Measurements from ENCODE around the gene SLC52A1.
"Not testable (repeated sequence)": the region's sequence is repeated elsewhere in the genome, so short reads cannot be mapped to it uniquely, and the experiment has no call there.

SLC52A1 gene

DNA sequence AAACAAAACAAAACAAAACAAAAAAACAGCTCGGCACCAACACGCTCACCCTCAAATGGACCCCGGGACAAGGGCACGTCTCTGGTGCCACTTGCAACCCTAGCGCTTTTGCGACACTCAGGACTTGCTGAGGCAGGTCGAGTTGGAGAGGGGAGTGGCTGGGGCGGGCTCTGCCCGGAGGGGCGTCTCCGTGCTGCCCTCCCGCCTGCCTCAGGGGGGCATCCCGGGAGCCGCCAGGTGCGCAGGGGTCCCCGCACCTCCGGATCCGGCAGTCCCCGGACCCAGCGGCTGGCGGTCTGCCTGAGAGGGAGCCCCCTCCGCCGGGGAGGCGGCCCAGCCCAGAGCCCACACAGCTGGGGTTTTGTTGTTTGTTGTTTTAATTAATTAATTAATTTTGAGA lies at the start of gene SLC52A1:
Gene SLC52A1, minus strand, starts transcription at position 112 of the 400 bp plus-strand sequence. CDS start 820 bp downstream, outside the sequence.
- Histone ChIP-seq H3K4me3 (ENCODE audit: low read depth, low read length) (peak within 1 kb of the TSS; percentile 39), H3K4me1 (ENCODE audit: control insufficient read depth, insufficient read depth, low read length) (no peaks in the 10 kb centered on the region), H3K27me3 (ENCODE audit: control insufficient read depth, insufficient read depth, low read length) (no peaks in the 10 kb centered on the region), H3K36me3 (ENCODE audit: control insufficient read depth, insufficient read depth, low read length) (no peaks in the 10 kb centered on the region), H3K9me3 (ENCODE audit: control insufficient read depth, insufficient read depth, low read length) (no peaks in the 10 kb centered on the region), H3K9ac (ENCODE audit: low read depth, low read length) (no peak within 1 kb of the TSS)

GRCh38 chr17:5080591-5080990 lies 45.4 kb upstream of the SLC52A1 start:
- H3K9me3 ChIP-seq (ENCODE audit: control insufficient read depth, insufficient read depth, low read length) = no peaks in the 10 kb centered on the region
- H3K4me1 ChIP-seq (ENCODE audit: control insufficient read depth, insufficient read depth, low read length) = peaks cover 5% of the 10 kb centered on the region
- no peak overlapping the region for H3K9ac ChIP-seq (ENCODE audit: low read depth, low read length)
- H3K27me3 ChIP-seq (ENCODE audit: control insufficient read depth, insufficient read depth, low read length) = peaks cover 8% of the 10 kb centered on the region
- no peak overlapping the region for H3K4me3 ChIP-seq (ENCODE audit: low read depth, low read length)
- H3K36me3 ChIP-seq (ENCODE audit: control insufficient read depth, insufficient read depth, low read length) = no peaks in the 10 kb centered on the region

DNA sequence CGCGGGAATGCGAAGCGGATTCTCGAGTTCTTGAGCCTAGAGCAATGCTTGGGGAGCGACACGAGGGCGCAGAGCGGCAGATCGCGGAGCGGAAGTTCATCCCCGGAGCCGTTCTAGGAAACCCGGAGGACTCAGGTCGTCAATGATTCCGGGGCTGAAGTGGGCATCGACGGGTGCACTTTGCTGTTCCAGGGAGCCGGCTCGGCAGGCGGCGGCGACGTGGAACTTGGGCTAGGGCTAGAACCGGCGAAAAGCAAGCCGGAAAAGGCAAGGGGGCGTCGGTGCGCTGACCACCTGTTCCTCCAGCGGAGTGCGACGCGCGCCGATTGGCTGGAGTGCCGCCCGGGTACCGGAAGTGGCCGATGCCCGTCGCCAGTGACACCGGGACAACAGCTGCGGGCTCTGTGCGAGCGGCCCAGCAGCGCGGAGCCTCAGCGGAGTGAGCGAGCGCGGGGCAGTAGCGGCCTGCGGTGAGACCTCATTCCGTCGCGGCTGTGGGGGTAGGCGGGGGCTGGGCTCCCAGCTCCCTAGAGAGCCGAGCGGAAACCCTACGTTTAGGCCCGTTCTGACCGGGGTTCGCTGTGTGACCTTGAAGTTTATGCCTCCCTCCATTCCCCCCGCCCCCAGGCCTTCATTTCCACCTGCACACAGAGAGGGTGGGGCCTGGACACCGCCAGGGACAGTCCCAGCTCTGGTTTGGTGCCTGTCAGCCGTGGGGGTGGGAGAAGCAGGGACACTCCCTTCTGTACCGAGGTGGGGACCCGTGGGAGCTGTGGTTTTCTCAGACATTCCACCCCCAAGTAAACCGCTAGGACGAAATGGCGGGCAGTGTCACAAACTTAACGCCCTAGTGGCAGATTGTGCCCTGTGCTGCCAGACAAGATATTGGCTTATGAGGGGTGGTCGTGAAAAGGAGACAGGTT lies 43.1 kb upstream of the SLC52A1 start, which contains the start of gene ZFP3:
Gene ZFP3, plus strand, starts transcription at position 362 of the 923 bp plus-strand sequence. CDS start 13,038 bp downstream, outside the sequence.
- Histone ChIP-seq H3K27me3 (ENCODE audit: control insufficient read depth, insufficient read depth, low read length) (peaks cover 8% of the 10 kb centered on the region), H3K4me3 (ENCODE audit: low read depth, low read length) (peak within 1 kb of the TSS; percentile 65), H3K9me3 (ENCODE audit: control insufficient read depth, insufficient read depth, low read length) (no peaks in the 10 kb centered on the region), H3K9ac (ENCODE audit: low read depth, low read length) (peak within 1 kb of the TSS; percentile 61), H3K4me1 (ENCODE audit: control insufficient read depth, insufficient read depth, low read length) (peaks cover 12% of the 10 kb centered on the region), H3K36me3 (ENCODE audit: control insufficient read depth, insufficient read depth, low read length) (no peaks in the 10 kb centered on the region)

DNA sequence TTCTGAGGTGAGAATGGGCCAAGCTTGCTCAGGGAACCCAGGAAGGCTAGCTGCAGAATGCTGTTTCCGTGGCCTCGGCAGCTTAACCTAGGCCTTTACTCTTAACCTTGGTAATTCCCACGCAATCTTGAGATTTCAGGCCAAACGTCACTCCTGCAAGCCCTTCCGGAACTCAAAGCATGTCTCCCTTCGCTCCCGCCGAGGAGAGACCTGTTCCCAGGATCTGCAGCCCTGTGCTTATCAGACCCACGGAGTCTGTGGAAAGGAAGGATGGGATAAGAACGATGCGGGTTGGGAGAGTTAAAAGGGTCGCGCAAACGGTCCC lies 42.5 kb upstream of the SLC52A1 start:
- no peaks in the 10 kb centered on the region for H3K36me3 ChIP-seq (ENCODE audit: control insufficient read depth, insufficient read depth, low read length)
- H3K4me1 ChIP-seq (ENCODE audit: control insufficient read depth, insufficient read depth, low read length) = peaks cover 12% of the 10 kb centered on the region
- peak overlapping the region; percentile 61 for H3K9ac ChIP-seq (ENCODE audit: low read depth, low read length)
- H3K4me3 ChIP-seq (ENCODE audit: low read depth, low read length) = peak overlapping the region; percentile 65
- peaks cover 8% of the 10 kb centered on the region for H3K27me3 ChIP-seq (ENCODE audit: control insufficient read depth, insufficient read depth, low read length)
- no peaks in the 10 kb centered on the region for H3K9me3 ChIP-seq (ENCODE audit: control insufficient read depth, insufficient read depth, low read length)

GRCh38 chr17:5077275-5077674 lies 42.0 kb upstream of the SLC52A1 start:
- H3K4me3 ChIP-seq (ENCODE audit: low read depth, low read length); H3K27me3 ChIP-seq (ENCODE audit: control insufficient read depth, insufficient read depth, low read length); H3K9me3 ChIP-seq (ENCODE audit: control insufficient read depth, insufficient read depth, low read length); H3K36me3 ChIP-seq (ENCODE audit: control insufficient read depth, insufficient read depth, low read length): not testable (repeated sequence)
- Histone ChIP-seq H3K4me1 (ENCODE audit: control insufficient read depth, insufficient read depth, low read length) (peaks cover 12% of the 10 kb centered on the region), H3K9ac (ENCODE audit: low read depth, low read length) (peak overlapping the region; percentile 61)

DNA sequence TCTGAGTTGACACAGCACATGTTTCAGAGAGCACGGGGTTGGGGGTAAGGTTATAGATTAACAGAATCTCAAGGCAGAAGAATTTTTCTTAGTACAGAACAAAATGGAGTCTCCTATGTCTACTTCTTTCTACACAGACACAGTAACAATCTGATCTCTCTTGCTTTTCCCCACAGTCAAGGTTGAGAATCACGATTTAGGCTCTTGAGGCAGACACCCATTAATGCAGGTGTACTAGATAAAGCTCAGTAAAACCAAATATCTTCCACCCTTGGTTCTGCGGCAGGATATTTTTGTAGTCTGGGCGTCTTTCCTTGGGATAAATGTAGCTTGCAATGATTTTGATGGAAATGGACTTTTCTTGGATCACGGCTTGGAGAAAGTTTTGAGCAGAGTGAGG lies 40.2 kb upstream of the SLC52A1 start:
- not testable (repeated sequence) for H3K4me3 ChIP-seq (ENCODE audit: low read depth, low read length); H3K9me3 ChIP-seq (ENCODE audit: control insufficient read depth, insufficient read depth, low read length); H3K27me3 ChIP-seq (ENCODE audit: control insufficient read depth, insufficient read depth, low read length); H3K9ac ChIP-seq (ENCODE audit: low read depth, low read length); H3K36me3 ChIP-seq (ENCODE audit: control insufficient read depth, insufficient read depth, low read length)
- H3K4me1 ChIP-seq (ENCODE audit: control insufficient read depth, insufficient read depth, low read length) = peaks cover 12% of the 10 kb centered on the region

DNA sequence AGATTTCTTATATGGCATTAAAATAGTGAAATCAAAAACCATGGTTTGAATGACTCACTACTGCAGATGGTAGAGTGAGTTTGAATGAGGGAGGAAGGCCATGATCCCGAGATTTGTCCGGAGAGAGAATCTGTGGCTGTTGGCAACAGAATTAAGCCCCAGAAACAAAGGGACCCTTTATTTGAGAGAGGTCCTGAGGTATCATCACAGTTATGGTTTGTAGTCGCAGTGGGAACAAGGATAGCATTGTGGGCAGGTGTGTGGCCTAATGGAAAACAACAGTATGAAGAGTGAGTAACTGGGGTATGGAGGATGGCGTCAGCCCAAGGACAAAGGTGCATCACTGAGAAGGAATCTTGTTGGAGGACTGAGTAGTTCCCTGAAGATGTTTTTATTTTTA lies 34.5 kb upstream of the SLC52A1 start:
- Histone ChIP-seq H3K4me1 (ENCODE audit: control insufficient read depth, insufficient read depth, low read length) (peaks cover 4% of the 10 kb centered on the region), H3K27me3 (ENCODE audit: control insufficient read depth, insufficient read depth, low read length) (no peaks in the 10 kb centered on the region), H3K4me3 (ENCODE audit: low read depth, low read length) (no peak overlapping the region), H3K9ac (ENCODE audit: low read depth, low read length) (no peak overlapping the region), H3K9me3 (ENCODE audit: control insufficient read depth, insufficient read depth, low read length) (no peaks in the 10 kb centered on the region), H3K36me3 (ENCODE audit: control insufficient read depth, insufficient read depth, low read length) (no peaks in the 10 kb centered on the region)

GRCh38 chr17:5068236-5068635 lies 33.0 kb upstream of the SLC52A1 start:
- Histone ChIP-seq H3K27me3 (ENCODE audit: control insufficient read depth, insufficient read depth, low read length) (no peaks in the 10 kb centered on the region), H3K9ac (ENCODE audit: low read depth, low read length) (no peak overlapping the region)

GRCh38 chr17:5065227-5065744 lies 30.1 kb upstream of the SLC52A1 start:
- no peaks in the 10 kb centered on the region for H3K36me3 ChIP-seq (ENCODE audit: control insufficient read depth, insufficient read depth, low read length)
- H3K9me3 ChIP-seq (ENCODE audit: control insufficient read depth, insufficient read depth, low read length) = no peaks in the 10 kb centered on the region
- no peaks in the 10 kb centered on the region for H3K4me1 ChIP-seq (ENCODE audit: control insufficient read depth, insufficient read depth, low read length)
- no peak overlapping the region for H3K9ac ChIP-seq (ENCODE audit: low read depth, low read length)
- no peak overlapping the region for H3K4me3 ChIP-seq (ENCODE audit: low read depth, low read length)
- no peaks in the 10 kb centered on the region for H3K27me3 ChIP-seq (ENCODE audit: control insufficient read depth, insufficient read depth, low read length)

More at GRCh38 chr17:5068236-5068635, 33.0 kb upstream of the SLC52A1 start:
- H3K9me3 ChIP-seq (ENCODE audit: control insufficient read depth, insufficient read depth, low read length) = no peaks in the 10 kb centered on the region
- H3K4me1 ChIP-seq (ENCODE audit: control insufficient read depth, insufficient read depth, low read length) = no peaks in the 10 kb centered on the region
- no peak overlapping the region for H3K4me3 ChIP-seq (ENCODE audit: low read depth, low read length)
- H3K36me3 ChIP-seq (ENCODE audit: control insufficient read depth, insufficient read depth, low read length) = no peaks in the 10 kb centered on the region

DNA sequence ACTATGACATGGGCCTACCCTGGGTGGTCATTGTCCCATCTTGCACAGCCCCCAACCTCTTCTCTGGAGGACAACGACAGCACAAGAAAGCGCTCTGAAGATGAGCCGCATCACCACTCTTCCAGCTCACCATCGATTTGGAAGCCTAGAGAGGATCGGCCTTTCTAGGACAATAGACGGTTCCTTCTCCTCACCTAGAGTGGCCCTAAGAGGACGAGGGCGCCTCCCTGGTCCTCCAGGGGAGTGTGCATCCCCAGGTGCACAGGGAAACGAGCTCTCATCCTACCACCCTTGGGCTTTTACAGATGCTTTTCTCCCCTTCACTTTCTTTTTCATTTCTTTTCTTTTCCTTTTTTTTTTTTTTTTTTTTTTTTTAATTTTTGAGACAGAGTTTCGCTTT lies 20.3 kb upstream of the SLC52A1 start:
- Histone ChIP-seq H3K36me3 (ENCODE audit: control insufficient read depth, insufficient read depth, low read length) (no peaks in the 10 kb centered on the region), H3K27me3 (ENCODE audit: control insufficient read depth, insufficient read depth, low read length) (no peaks in the 10 kb centered on the region), H3K4me3 (ENCODE audit: low read depth, low read length) (no peak overlapping the region), H3K9me3 (ENCODE audit: control insufficient read depth, insufficient read depth, low read length) (no peaks in the 10 kb centered on the region), H3K4me1 (ENCODE audit: control insufficient read depth, insufficient read depth, low read length) (no peaks in the 10 kb centered on the region), H3K9ac (ENCODE audit: low read depth, low read length) (no peak overlapping the region)

- H3K36me3 ChIP-seq (ENCODE audit: control insufficient read depth, insufficient read depth, low read length) = no peaks in the 10 kb centered on the region
- no peaks in the 10 kb centered on the region for H3K4me1 ChIP-seq (ENCODE audit: control insufficient read depth, insufficient read depth, low read length)
- H3K4me3 ChIP-seq (ENCODE audit: low read depth, low read length) = no peak overlapping the region
- H3K27me3 ChIP-seq (ENCODE audit: control insufficient read depth, insufficient read depth, low read length) = no peaks in the 10 kb centered on the region
- H3K9me3 ChIP-seq (ENCODE audit: control insufficient read depth, insufficient read depth, low read length) = no peaks in the 10 kb centered on the region
- H3K9ac ChIP-seq (ENCODE audit: low read depth, low read length) = no peak overlapping the region
Measured at GRCh38 chr17:5050278-5050677, 15.1 kb upstream of the SLC52A1 start.

DNA sequence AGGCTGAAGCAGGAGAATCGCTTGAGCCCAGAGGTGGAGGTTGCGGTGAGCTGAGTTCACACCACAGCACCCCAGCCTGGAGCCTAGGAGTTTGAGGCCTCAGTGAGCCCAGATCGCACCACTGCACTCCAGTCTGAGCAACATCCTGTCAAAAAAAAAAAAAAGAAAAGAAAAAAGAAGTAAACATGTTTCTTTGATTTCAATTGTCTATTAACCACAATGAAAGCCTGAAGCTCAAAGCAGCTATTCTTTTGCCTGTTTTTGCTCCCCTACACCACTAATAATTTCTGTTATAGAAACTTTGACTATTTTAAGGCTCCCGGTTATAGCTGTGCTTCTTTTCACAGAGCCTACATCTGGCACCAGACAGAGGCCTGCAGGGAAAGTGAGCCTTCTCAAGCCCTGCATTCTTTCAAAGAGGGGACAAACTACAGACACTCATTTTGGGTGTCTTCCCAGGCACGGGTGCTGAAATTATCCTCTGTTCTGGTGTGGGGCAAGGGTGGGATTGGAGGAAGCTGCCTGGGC lies 14.2 kb upstream of the SLC52A1 start:
- H3K9ac ChIP-seq (ENCODE audit: low read depth, low read length) = no peak overlapping the region
- H3K27me3 ChIP-seq (ENCODE audit: control insufficient read depth, insufficient read depth, low read length) = no peaks in the 10 kb centered on the region
- no peak overlapping the region for H3K4me3 ChIP-seq (ENCODE audit: low read depth, low read length)
- no peaks in the 10 kb centered on the region for H3K9me3 ChIP-seq (ENCODE audit: control insufficient read depth, insufficient read depth, low read length)
- no peaks in the 10 kb centered on the region for H3K36me3 ChIP-seq (ENCODE audit: control insufficient read depth, insufficient read depth, low read length)
- no peaks in the 10 kb centered on the region for H3K4me1 ChIP-seq (ENCODE audit: control insufficient read depth, insufficient read depth, low read length)

Measured in iPS-15b (cell line).